Esophagus muscularis mucosa (tissue), 4 donors: Measurements from ENCODE around the gene BAD. TPM values are rescaled to one million over a fixed set of nuclear protein-coding genes. Genes with fewer than 3 reads are reported as not detected.

Experiments used
- DNase-seq: peaks from one replicate; pipeline ENCODE4 v3.0.0-alpha.2; 2017; ENCODE audit errors: extremely low spot score
- H3K27ac ChIP-seq, 4 donors: fragments of 200-600 bp; sonication (generic); replicated peaks in 1 of 4; 1 replicate in 3 of 4; 2 replicates in 1 of 4; pipeline ENCODE4 v1.5.1; 2016 to 2019; ENCODE audit warnings: mild to moderate bottlenecking in 1 of 4
- H3K27me3 ChIP-seq, 4 donors: fragments of 200-600 bp; sonication (generic); one replicate each; pipeline versions ENCODE4 v1.5.1 to v1.6.0; 2016 to 2019
- H3K36me3 ChIP-seq, 4 donors: fragments of 200-600 bp; sonication (generic); one replicate each; pipeline ENCODE4 v1.5.1; 2016 to 2019
- H3K4me1 ChIP-seq, 4 donors: fragments of 200-600 bp; sonication (generic); one replicate each; pipeline ENCODE4 v1.5.1; 2016 to 2019
- H3K4me3 ChIP-seq, 4 donors: fragments of 200-600 bp; sonication (generic); 1 replicate in 2 of 4; 2 replicates in 2 of 4; pipeline ENCODE4 v1.5.1; 2016 to 2019; ENCODE audit warnings: mild to moderate bottlenecking in 4 of 4, moderate library complexity in 1 of 4
- H3K9me3 ChIP-seq, 4 donors: fragments of 200-600 bp; sonication (generic); 1 replicate in 3 of 4; 2 replicates in 1 of 4; pipeline ENCODE4 v1.5.1; 2016 to 2019
- EP300 ChIP-seq: sonication (generic); formaldehyde crosslinking; IDR thresholded peaks from one replicate; pipeline ENCODE4 v1.6.1; 2017; ENCODE audit warnings: antibody characterized with exemption
- POLR2A ChIP-seq: fragments of 450-650 bp; IDR thresholded peaks from one replicate; pipeline ENCODE4 v1.6.1; 2017; ENCODE audit warnings: antibody characterized with exemption, moderate library complexity, mild to moderate bottlenecking, low read depth
- POLR2AphosphoS5 ChIP-seq, 2 donors: sonication (generic); formaldehyde crosslinking; IDR thresholded peaks; one replicate each; pipeline ENCODE4 v1.6.1; 2017; ENCODE audit warnings: antibody characterized with exemption in 2 of 2
- whole genome bisulfite sequencing: methylation state at CpG from one replicate; pipeline ENCODE4 v1.1.5; 2018; 5-methylcytosine and 5-hydroxymethylcytosine counted together
- intact Hi-C: fragments of 100-400 bp; cut with DNase I; formaldehyde crosslinking; loops from one replicate; pipeline ENCODE4 v1.15.1; 2023
- total RNA-seq, 4 donors: library from RNA; depleted of rRNA; stranded (reverse); fragments of >200 nt; gene quantifications; one replicate each; pipeline versions ENCODE4 v1.1.0 to v1.2.1, GENCODE V29; 2016
- TF ChIP-seq, protein P1 (sequence below), 3 experiments: fragments of 200-600 bp in 2 of 3; fragments of 450-650 bp in 1 of 3; sonication (generic) in 2 of 3; IDR thresholded peaks; one replicate each; pipeline ENCODE4 v1.5.1; 2017 to 2019; ENCODE audit warnings: antibody characterized with exemption in 3 of 3, mild to moderate bottlenecking in 2 of 3, moderate library complexity in 1 of 3

BAD gene
- total RNA-seq, 4 donors from 2014 or later = 99.3 to 138 (median 122) TPM

DNA sequence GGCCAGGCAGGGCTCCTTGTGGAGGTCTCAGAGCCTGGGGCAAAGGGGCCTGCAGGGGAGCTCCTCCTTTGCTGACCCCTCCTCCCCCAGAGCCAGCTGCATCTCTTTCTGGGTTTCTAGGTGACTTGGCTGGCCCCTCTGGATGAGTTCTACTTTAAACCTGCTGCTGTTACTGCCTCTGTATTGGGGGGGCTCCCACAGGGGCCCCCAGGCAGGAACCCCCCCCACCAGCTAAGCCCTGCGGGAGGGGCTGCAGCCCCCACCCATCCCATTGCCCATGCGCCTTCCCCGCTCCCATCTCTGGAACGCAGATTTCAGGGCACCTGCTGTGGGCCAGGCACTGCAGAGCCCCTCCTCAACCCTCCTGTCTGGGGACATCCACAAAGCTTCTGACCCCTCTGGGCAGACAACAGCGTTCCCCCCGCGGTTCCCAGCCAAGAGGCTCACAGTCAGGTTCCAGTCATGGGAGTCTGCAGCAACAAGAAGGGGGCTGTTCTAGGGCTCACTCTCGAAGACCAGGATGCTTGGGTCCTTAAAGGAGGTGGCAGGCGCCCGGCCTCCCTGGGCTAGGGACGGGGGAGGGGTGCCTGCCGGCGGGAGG, 34.0 kb downstream of the BAD start:
- peaks cover 3 to 14% (median 13%) of the 10 kb centered on the region in 4 donors for H3K36me3 ChIP-seq
- 0% methylated on average over 3 of the region's 13 CpGs for WGBS
- intact Hi-C loops = no loop called here
- peaks cover 40 to 67% (median 58%) of the 10 kb centered on the region in 4 donors for H3K4me1 ChIP-seq
- H3K27me3 ChIP-seq = no peaks in the 10 kb centered on the region
- no peak for TF ChIP-seq POLR2A
- TF ChIP-seq, protein P1, sequence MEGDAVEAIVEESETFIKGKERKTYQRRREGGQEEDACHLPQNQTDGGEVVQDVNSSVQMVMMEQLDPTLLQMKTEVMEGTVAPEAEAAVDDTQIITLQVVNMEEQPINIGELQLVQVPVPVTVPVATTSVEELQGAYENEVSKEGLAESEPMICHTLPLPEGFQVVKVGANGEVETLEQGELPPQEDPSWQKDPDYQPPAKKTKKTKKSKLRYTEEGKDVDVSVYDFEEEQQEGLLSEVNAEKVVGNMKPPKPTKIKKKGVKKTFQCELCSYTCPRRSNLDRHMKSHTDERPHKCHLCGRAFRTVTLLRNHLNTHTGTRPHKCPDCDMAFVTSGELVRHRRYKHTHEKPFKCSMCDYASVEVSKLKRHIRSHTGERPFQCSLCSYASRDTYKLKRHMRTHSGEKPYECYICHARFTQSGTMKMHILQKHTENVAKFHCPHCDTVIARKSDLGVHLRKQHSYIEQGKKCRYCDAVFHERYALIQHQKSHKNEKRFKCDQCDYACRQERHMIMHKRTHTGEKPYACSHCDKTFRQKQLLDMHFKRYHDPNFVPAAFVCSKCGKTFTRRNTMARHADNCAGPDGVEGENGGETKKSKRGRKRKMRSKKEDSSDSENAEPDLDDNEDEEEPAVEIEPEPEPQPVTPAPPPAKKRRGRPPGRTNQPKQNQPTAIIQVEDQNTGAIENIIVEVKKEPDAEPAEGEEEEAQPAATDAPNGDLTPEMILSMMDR (IDR thresholded peaks at IDR 0.05) = no peak
- no peak for TF ChIP-seq POLR2AphosphoS5 (IDR thresholded peaks at IDR 0.05)
- no peak for TF ChIP-seq EP300
- peak overlapping the region in 1 of 4 donors; percentile 81 for H3K27ac ChIP-seq
- peak overlapping the region; percentile 88 to 93 (median 92) for H3K4me3 ChIP-seq
- no peak for DNase-seq
- H3K9me3 ChIP-seq = no peaks in the 10 kb centered on the region

- Histone ChIP-seq H3K27ac (no peak overlapping the region), H3K9me3 (no peaks in the 10 kb centered on the region), H3K27me3 (no peaks in the 10 kb centered on the region), H3K36me3 (peaks cover 0 to 7% (median 6%) of the 10 kb centered on the region in 4 donors), H3K4me3 (no peak overlapping the region), H3K4me1 (peaks cover 48 to 72% (median 65%) of the 10 kb centered on the region in 4 donors)
- no peak for DNase-seq
- WGBS = 89% methylated on average over 8 of the region's 8 CpGs
- intact Hi-C loops = no loop called here
- no peak for TF ChIP-seq POLR2A
- no peak for TF ChIP-seq POLR2AphosphoS5 (IDR thresholded peaks at IDR 0.05)
- TF ChIP-seq EP300 = no peak
- TF ChIP-seq, protein P1 (IDR thresholded peaks at IDR 0.05) = no peak
Observed at GRCh38 chr11:64249563-64250414, 34.7 kb downstream of the BAD start.

DNA sequence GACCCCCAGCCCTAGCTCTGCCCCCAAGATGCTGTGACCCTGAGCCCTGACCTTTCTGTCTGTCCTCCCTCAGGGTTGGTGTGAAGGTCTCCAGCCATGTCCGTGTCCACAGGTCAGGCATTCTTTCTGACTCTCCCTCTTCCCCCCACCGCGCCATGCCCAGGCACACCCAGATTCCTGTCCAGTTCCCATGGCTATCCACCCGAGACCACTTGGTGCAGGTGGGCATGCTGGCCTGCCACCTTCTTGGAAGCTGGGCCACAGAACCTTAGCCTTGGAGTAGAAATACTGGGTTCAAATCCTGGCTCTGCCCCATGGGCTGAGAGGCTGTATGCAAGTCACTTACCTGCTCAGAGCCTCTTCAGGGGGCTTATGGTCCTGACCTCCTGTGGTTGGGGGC, 35.4 kb downstream of the BAD start:
- Histone ChIP-seq H3K27me3 (no peaks in the 10 kb centered on the region), H3K4me1 (peaks cover 49 to 75% (median 67%) of the 10 kb centered on the region in 4 donors), H3K36me3 (peaks cover 2 to 5% (median 4%) of the 10 kb centered on the region in 4 donors), H3K27ac (no peak overlapping the region), H3K9me3 (no peaks in the 10 kb centered on the region), H3K4me3 (no peak overlapping the region)
- WGBS = 87% methylated on average over 4 of the region's 4 CpGs
- no peak for TF ChIP-seq EP300
- TF ChIP-seq, protein P1 (IDR thresholded peaks at IDR 0.05) = no peak
- no peak for TF ChIP-seq POLR2AphosphoS5 (IDR thresholded peaks at IDR 0.05)
- no peak for TF ChIP-seq POLR2A
- intact Hi-C loops = no loop called here
- DNase-seq = no peak

DNA sequence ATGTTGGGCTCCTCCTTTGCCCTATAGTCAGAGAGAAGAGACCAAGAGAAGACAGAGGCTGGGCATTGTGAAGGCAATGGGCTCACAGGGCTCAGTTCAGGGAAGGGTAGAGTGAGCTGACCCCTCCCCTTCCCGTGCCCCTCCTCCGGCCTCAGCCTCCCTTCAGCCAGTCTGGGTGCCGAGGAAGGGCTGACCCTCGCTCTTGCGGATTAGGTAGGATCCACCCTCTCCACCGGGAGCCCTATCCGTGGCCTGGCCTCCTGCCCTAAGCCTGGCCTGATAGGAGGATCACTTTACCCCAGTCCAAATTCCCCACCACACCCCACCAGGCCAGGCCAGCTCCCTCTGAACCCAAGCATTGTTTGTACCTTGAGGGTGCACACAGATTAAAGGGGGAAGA, 35.9 kb downstream of the BAD start:
- WGBS = no CpG with 5 or more reads among the region's 7 CpGs

More for the DNA sequence above, 35.9 kb downstream of the BAD start:
- H3K27me3 ChIP-seq = no peaks in the 10 kb centered on the region
- H3K27ac ChIP-seq = no peak overlapping the region
- H3K9me3 ChIP-seq = no peaks in the 10 kb centered on the region
- H3K4me3 ChIP-seq = no peak overlapping the region
- no peak for TF ChIP-seq POLR2AphosphoS5 (IDR thresholded peaks at IDR 0.05)
- TF ChIP-seq EP300 = no peak
- no peak for TF ChIP-seq POLR2A
- TF ChIP-seq, protein P1 (IDR thresholded peaks at IDR 0.05) = no peak
- intact Hi-C loops = no loop called here
- no peak for DNase-seq
- peaks cover 45 to 75% (median 63%) of the 10 kb centered on the region in 4 donors for H3K4me1 ChIP-seq
- peaks cover 6 to 9% (median 8%) of the 10 kb centered on the region in 4 donors for H3K36me3 ChIP-seq
